Calu3 (cell line): ENCODE results near the gene GSK3B. TPM values are rescaled to one million over a fixed set of nuclear protein-coding genes. Genes with fewer than 3 reads are reported as not detected.
A peak's percentile ranks its signal among the peaks of the same experiment; 100 is the strongest.

Experiments used
- BruUV-seq: library from RNA; stranded (reverse); fragments of 400-500 nt; replicated peaks from 2 replicates; lab custom pipeline; 2021; lab: Mats Ljungman, UMichigan
- CTCF ChIA-PET: fragments of 300-600 bp; sonication (Branson Sonifier 250); formaldehyde crosslinking; loops from one replicate; lab custom pipeline; 2022; ENCODE audit warnings: antibody characterized with exemption; lab: Charles Lee
- DNase-seq: peaks from one replicate; pipeline ENCODE4 v3.0.0; 2022
- H3K27ac Mint-ChIP-seq: one replicate; pipeline ENCODE4 v1.8.0; 2022; ENCODE audit warnings: mixed read lengths; ENCODE audit not compliant: unreplicated experiment
- H3K27me3 Mint-ChIP-seq: one replicate; pipeline ENCODE4 v1.8.0; 2022; ENCODE audit warnings: mixed read lengths; ENCODE audit not compliant: unreplicated experiment
- H3K36me3 Mint-ChIP-seq: one replicate; pipeline ENCODE4 v1.8.0; 2022; ENCODE audit warnings: mild to moderate bottlenecking, moderate library complexity, mixed read lengths; ENCODE audit not compliant: insufficient read depth, unreplicated experiment
- H3K4me1 Mint-ChIP-seq: one replicate; pipeline ENCODE4 v1.8.0; 2022; ENCODE audit warnings: mild to moderate bottlenecking, low read depth, mixed read lengths; ENCODE audit not compliant: unreplicated experiment
- H3K4me3 Mint-ChIP-seq: one replicate; pipeline ENCODE4 v1.8.0; 2022; ENCODE audit warnings: mild to moderate bottlenecking, low read depth, moderate library complexity, mixed read lengths; ENCODE audit not compliant: unreplicated experiment
- H3K9me3 Mint-ChIP-seq: one replicate; pipeline ENCODE4 v1.8.0; 2022; ENCODE audit warnings: low read depth, mixed read lengths; ENCODE audit not compliant: unreplicated experiment
- intact Hi-C: fragments of 100-400 bp; cut with micrococcal nuclease; formaldehyde crosslinking; loops from one replicate; pipeline ENCODE4 v1.10.0; 2022; ENCODE audit not compliant: unreplicated experiment
- total RNA-seq: library from RNA; stranded (reverse); gene quantifications from 2 replicates; pipeline ENCODE4 v1.2.3, GENCODE V29; 2022
- TF ChIP-seq, protein P1 (sequence below): fragments of 200-600 bp; IDR thresholded peaks from one replicate; pipeline ENCODE4 v1.8.0; 2022; ENCODE audit warnings: antibody characterized with exemption; ENCODE audit not compliant: unreplicated experiment

Gene GSK3B
- total RNA-seq, 1 experiment from 2014 or later: 48.6 TPM

DNA sequence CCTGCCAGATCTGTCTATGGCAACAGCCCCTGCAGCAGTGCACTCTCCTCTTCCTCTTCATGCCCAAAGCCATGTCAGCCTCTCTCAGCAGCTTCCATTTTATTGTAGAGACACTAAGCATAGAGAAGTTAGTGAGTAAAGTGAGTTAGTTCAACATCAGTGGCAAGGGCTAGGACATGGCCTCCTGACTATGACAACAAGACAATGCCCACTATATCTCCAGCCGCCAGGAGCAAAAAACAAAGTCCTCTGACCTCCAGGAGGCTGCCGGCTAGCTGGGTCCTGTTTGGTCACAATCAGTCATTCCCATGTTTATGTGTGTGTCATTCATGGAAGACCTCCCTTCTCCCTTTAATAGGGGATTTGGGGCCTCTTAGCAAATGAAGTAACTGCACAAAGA lies 297.5 kb downstream of the GSK3B start:
- peaks cover 11% of the 10 kb centered on the region for H3K27me3 Mint-ChIP-seq
- H3K4me1 Mint-ChIP-seq: peaks cover 20% of the 10 kb centered on the region
- CTCF ChIA-PET: interaction anchor here (1.0 kb wide), 1 partner anchor 9 kb away, joined by 3 read pairs; no protein-coding TSS in a partner anchor
- no peak overlapping the region for H3K27ac Mint-ChIP-seq
- intact Hi-C loops: no loop called here
- H3K36me3 Mint-ChIP-seq: no peaks in the 10 kb centered on the region
- TF ChIP-seq, protein P1, sequence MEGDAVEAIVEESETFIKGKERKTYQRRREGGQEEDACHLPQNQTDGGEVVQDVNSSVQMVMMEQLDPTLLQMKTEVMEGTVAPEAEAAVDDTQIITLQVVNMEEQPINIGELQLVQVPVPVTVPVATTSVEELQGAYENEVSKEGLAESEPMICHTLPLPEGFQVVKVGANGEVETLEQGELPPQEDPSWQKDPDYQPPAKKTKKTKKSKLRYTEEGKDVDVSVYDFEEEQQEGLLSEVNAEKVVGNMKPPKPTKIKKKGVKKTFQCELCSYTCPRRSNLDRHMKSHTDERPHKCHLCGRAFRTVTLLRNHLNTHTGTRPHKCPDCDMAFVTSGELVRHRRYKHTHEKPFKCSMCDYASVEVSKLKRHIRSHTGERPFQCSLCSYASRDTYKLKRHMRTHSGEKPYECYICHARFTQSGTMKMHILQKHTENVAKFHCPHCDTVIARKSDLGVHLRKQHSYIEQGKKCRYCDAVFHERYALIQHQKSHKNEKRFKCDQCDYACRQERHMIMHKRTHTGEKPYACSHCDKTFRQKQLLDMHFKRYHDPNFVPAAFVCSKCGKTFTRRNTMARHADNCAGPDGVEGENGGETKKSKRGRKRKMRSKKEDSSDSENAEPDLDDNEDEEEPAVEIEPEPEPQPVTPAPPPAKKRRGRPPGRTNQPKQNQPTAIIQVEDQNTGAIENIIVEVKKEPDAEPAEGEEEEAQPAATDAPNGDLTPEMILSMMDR: no peak
- peaks cover 3% of the 10 kb centered on the region for H3K9me3 Mint-ChIP-seq
- no peak overlapping the region for H3K4me3 Mint-ChIP-seq
- no TSS peak for BruUV-seq
- DNase-seq: no peak

DNA sequence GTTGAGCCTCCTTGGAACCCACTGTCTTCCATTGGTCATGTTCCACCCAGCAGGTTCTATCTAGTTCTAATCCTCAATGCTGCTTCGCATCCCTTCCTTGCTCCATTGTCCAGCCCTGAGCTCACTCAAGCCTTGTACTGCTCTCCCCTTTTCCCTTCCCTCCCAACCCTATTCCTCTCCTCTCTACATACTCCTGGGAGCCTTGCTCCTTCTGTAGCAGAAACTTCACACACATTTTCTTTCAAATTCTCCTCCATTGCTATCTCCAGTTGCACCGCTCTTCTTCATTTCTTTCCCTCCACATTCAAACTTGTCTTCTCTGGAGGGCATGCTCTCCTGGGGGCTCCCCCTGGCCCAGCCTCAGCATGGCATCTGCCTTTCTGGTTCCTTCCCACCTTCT lies 297.9 kb downstream of the GSK3B start:
- Mint-ChIP-seq H3K9me3 (peaks cover 3% of the 10 kb centered on the region), H3K36me3 (no peaks in the 10 kb centered on the region), H3K4me3 (no peak overlapping the region), H3K27ac (no peak overlapping the region), H3K27me3 (peaks cover 11% of the 10 kb centered on the region), H3K4me1 (peaks cover 20% of the 10 kb centered on the region)
- TF ChIP-seq, protein P1: no peak
- no peak for DNase-seq
- CTCF ChIA-PET: interaction anchor here (1.0 kb wide), 1 partner anchor 10 kb away, joined by 3 read pairs; no protein-coding TSS in a partner anchor
- BruUV-seq: no TSS peak
- intact Hi-C loops: no loop called here

DNA sequence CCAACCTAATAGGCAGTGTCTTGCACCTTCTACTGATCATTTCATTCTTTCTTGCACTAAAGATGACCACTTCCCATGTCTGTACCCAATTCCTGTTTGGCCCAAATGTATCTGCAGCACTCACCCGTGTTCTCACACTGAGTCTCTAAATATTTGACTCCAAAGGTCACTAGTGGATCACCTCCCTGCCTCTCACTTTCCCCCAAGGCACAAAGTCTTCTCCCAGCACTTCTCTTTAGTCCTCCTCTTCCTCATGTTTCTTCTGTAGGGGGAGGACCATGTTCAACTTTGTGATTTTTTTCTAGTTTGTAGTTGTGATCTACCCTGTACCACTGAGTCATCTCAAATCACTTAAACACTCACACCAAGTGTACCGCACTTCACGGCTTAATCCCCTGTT lies 298.4 kb downstream of the GSK3B start:
- CTCF ChIA-PET: no interaction called here
- Mint-ChIP-seq H3K27ac (no peak overlapping the region), H3K36me3 (no peaks in the 10 kb centered on the region), H3K27me3 (peaks cover 9% of the 10 kb centered on the region), H3K4me1 (peaks cover 20% of the 10 kb centered on the region), H3K4me3 (no peak overlapping the region), H3K9me3 (peaks cover 3% of the 10 kb centered on the region)
- intact Hi-C loops: no loop called here
- DNase-seq: no peak
- BruUV-seq: no TSS peak
- TF ChIP-seq, protein P1: no peak

DNA sequence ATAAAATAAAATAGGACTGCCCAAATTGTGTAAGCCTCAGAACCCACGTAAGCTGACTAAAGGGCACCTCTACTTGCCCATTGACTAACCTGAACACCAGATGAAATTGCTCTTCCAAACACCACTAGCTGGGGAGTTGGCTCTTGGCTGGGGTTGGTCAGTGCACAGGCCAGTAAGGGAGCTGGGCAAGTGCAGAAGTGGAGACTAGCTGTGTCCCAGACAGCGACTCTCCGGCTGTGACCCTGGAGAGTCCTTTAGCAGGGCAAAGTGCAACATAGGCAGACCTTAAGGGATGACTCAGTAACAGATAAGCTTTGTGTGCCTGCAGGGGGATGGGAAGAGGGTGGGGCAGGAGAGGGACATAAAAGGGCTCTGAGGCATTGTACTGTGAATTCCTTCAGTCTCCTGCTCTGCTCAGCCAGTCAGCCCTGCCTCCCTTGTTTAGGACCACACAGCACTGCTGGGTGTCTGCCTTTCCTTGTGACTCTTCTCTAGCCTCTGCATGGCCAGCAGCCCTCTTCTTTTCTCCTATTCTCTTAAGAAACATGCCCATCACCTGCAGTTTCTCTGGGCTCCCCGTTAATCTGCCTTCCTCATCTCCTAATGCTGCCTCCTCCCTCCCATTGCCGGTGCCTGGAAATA lies 299.2 kb downstream of the GSK3B start:
- H3K4me3 Mint-ChIP-seq: no peak overlapping the region
- CTCF ChIA-PET: interaction anchor here (0.6 kb wide), 1 partner anchor 1015 kb away, joined by 3 read pairs; no protein-coding TSS in a partner anchor
- DNase-seq: peak; percentile 39
- TF ChIP-seq, protein P1: no peak
- peaks cover 1% of the 10 kb centered on the region for H3K27me3 Mint-ChIP-seq
- H3K36me3 Mint-ChIP-seq: no peaks in the 10 kb centered on the region
- peaks cover 20% of the 10 kb centered on the region for H3K4me1 Mint-ChIP-seq
- H3K9me3 Mint-ChIP-seq: peaks cover 3% of the 10 kb centered on the region
- intact Hi-C loops: no loop called here
- no TSS peak for BruUV-seq
- no peak overlapping the region for H3K27ac Mint-ChIP-seq
